Tibial nerve (tissue), 4 donors: ENCODE measurements around the gene TGFBI. TPM values are rescaled to one million over a fixed set of nuclear protein-coding genes. Genes with fewer than 3 reads are reported as not detected.

Source experiments
- DNase-seq, 2 donors: peaks; one replicate each; pipeline ENCODE4 v3.0.0-alpha.2; 2019; ENCODE audit warnings: low spot score in 2 of 2
- H3K27ac ChIP-seq, 4 donors: fragments of 200-600 bp; sonication (generic) in 3 of 4; one replicate each; pipeline ENCODE4 v1.5.1; 2017 to 2019; ENCODE audit warnings: mild to moderate bottlenecking in 1 of 4
- H3K27me3 ChIP-seq, 2 donors: fragments of 200-600 bp; sonication (generic) in 1 of 2; one replicate each; pipeline versions ENCODE4 v1.5.1 to v1.6.0; 2017 to 2019
- H3K36me3 ChIP-seq, 3 donors: fragments of 200-600 bp; sonication (generic); one replicate each; pipeline ENCODE4 v1.5.1; 2018 to 2019
- H3K4me1 ChIP-seq, 4 donors: fragments of 200-600 bp; sonication (generic) in 3 of 4; one replicate each; pipeline ENCODE4 v1.5.1; 2017 to 2019
- H3K4me3 ChIP-seq, 4 donors: fragments of 200-600 bp; sonication (generic) in 3 of 4; one replicate each; pipeline ENCODE4 v1.5.1; 2017 to 2019; ENCODE audit warnings: mild to moderate bottlenecking in 1 of 4, moderate library complexity in 1 of 4
- H3K9me3 ChIP-seq, 4 donors: fragments of 200-600 bp; sonication (generic) in 3 of 4; one replicate each; pipeline ENCODE4 v1.5.1; 2017 to 2019
- EP300 ChIP-seq, 2 donors: sonication (generic); formaldehyde crosslinking; IDR thresholded peaks; one replicate each; pipeline ENCODE4 v1.6.1; 2017; ENCODE audit warnings: antibody characterized with exemption in 2 of 2, mild to moderate bottlenecking in 1 of 2
- POLR2A ChIP-seq, 2 donors: fragments of 450-650 bp; IDR thresholded peaks; one replicate each; pipeline ENCODE4 v1.6.1; 2017; ENCODE audit warnings: antibody characterized with exemption in 2 of 2, mild to moderate bottlenecking in 2 of 2, moderate library complexity in 2 of 2
- WGBS, 2 donors: methylation state at CpG; one replicate each; pipeline ENCODE4 v1.1.5; 2018; 5-methylcytosine and 5-hydroxymethylcytosine counted together
- total RNA-seq, 4 donors: library from RNA; depleted of rRNA; stranded (reverse); fragments of >200 nt; gene quantifications; one replicate each; pipeline ENCODE4 v1.1.0, GENCODE V29; 2016
- TF ChIP-seq, protein P1 (sequence below), 5 experiments: fragments of 200-600 bp in 3 of 5; fragments of 450-650 bp in 2 of 5; sonication (generic) in 3 of 5; IDR thresholded peaks; one replicate each; pipeline ENCODE4 v1.5.1; 2016 to 2019; ENCODE audit warnings: antibody characterized with exemption in 5 of 5, mild to moderate bottlenecking in 3 of 5, moderate library complexity in 2 of 5

The TGFBI gene
- total RNA-seq, 4 donors from 2014 or later, result 158 to 291 (median 212) TPM

- Histone ChIP-seq H3K27ac (no peak overlapping the region), H3K4me3 (no peak overlapping the region), H3K9me3 (no peaks in the 10 kb centered on the region), H3K4me1 (peaks cover 0 to 48% (median 16%) of the 10 kb centered on the region in 4 donors), H3K27me3 (no peaks in the 10 kb centered on the region), H3K36me3 (no peaks in the 10 kb centered on the region)
- DNase-seq, result no peak
- WGBS, 2 donors, result 66 to 69% methylated on average over 8 of the region's 8 CpGs
- TF ChIP-seq, protein P1, sequence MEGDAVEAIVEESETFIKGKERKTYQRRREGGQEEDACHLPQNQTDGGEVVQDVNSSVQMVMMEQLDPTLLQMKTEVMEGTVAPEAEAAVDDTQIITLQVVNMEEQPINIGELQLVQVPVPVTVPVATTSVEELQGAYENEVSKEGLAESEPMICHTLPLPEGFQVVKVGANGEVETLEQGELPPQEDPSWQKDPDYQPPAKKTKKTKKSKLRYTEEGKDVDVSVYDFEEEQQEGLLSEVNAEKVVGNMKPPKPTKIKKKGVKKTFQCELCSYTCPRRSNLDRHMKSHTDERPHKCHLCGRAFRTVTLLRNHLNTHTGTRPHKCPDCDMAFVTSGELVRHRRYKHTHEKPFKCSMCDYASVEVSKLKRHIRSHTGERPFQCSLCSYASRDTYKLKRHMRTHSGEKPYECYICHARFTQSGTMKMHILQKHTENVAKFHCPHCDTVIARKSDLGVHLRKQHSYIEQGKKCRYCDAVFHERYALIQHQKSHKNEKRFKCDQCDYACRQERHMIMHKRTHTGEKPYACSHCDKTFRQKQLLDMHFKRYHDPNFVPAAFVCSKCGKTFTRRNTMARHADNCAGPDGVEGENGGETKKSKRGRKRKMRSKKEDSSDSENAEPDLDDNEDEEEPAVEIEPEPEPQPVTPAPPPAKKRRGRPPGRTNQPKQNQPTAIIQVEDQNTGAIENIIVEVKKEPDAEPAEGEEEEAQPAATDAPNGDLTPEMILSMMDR (IDR thresholded peaks at IDR 0.05), result no peak
- no peak for TF ChIP-seq EP300 (IDR thresholded peaks at IDR 0.05)
- TF ChIP-seq POLR2A (IDR thresholded peaks at IDR 0.05), result no peak
These were observed 31.0 kb upstream of the TGFBI start for GRCh38 chr5:135997673-135998335.

GRCh38 chr5:135998889-135999288, 29.9 kb upstream of the TGFBI start:
- 66 to 71% methylated on average over 6 of the region's 6 CpGs for WGBS, 2 donors
- no peaks in the 10 kb centered on the region for H3K9me3 ChIP-seq
- H3K4me1 ChIP-seq, result peaks cover 0 to 38% (median 14%) of the 10 kb centered on the region in 4 donors
- H3K27ac ChIP-seq, result peak overlapping the region in 2 of 4 donors; percentile 18 to 24
- H3K27me3 ChIP-seq, result no peaks in the 10 kb centered on the region
- H3K36me3 ChIP-seq, result no peaks in the 10 kb centered on the region
- DNase-seq, result no peak
- H3K4me3 ChIP-seq, result no peak overlapping the region
- TF ChIP-seq, protein P1 (IDR thresholded peaks at IDR 0.05), result no peak
- TF ChIP-seq EP300 (IDR thresholded peaks at IDR 0.05) (no peak), POLR2A (IDR thresholded peaks at IDR 0.05) (no peak)

DNA sequence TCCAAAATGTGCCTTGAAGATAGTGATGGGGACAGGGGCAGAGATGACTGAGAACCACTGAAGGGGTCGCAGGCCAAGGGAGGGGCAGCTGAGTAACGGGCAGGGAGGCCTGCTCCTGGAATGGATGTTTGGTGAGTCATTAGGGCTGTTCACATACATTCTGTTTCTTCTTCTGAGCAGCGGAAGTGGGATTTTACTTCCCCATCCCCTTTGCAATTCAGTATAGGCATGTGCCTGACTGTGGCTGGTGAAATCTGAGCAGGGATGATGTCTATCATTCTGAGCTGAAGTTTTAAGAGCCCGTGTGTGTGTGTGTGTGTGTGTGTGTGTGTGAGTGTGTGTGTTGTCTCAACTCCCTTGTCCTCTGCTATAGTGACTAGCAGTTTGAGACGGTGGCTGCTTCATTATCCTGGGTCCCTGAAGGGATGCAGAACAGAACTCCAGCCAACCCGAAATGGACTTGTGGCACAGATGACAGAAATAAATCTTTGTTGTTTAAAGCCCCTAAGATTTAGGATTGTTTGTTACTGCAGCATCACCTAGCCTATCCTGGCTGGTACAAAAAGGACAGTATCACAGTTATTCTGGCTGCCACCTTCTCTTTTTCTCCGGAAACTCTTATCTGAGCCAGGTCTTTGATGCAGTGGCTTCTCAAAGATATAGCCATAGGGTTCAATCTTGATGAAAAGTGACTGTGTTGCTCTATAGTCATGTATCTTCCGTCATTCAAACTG, 29.2 kb upstream of the TGFBI start:
- H3K27me3 ChIP-seq, result no peaks in the 10 kb centered on the region
- TF ChIP-seq, protein P1 (IDR thresholded peaks at IDR 0.05), result no peak
- TF ChIP-seq POLR2A (IDR thresholded peaks at IDR 0.05) (no peak), EP300 (IDR thresholded peaks at IDR 0.05) (peak in 1 of 2 donors; percentile 50)
- peak overlapping the region in 2 of 4 donors; percentile 24 to 49 for H3K27ac ChIP-seq
- H3K9me3 ChIP-seq, result no peaks in the 10 kb centered on the region
- H3K36me3 ChIP-seq, result no peaks in the 10 kb centered on the region
- DNase-seq, result no peak
- peaks cover 0 to 32% (median 10%) of the 10 kb centered on the region in 4 donors for H3K4me1 ChIP-seq
- no peak overlapping the region for H3K4me3 ChIP-seq
- WGBS, 2 donors, result 74 to 77% methylated on average over 8 of the region's 8 CpGs

- no peaks in the 10 kb centered on the region for H3K36me3 ChIP-seq
- no peaks in the 10 kb centered on the region for H3K27me3 ChIP-seq
- H3K9me3 ChIP-seq, result no peaks in the 10 kb centered on the region
- no peak for DNase-seq
- H3K4me3 ChIP-seq, result no peak overlapping the region
- TF ChIP-seq, protein P1 (IDR thresholded peaks at IDR 0.05), result no peak
- TF ChIP-seq POLR2A (IDR thresholded peaks at IDR 0.05), result no peak
- no peak for TF ChIP-seq EP300 (IDR thresholded peaks at IDR 0.05)
- peaks cover 0 to 28% (median 7%) of the 10 kb centered on the region in 4 donors for H3K4me1 ChIP-seq
- peak overlapping the region in 1 of 4 donors; percentile 49 for H3K27ac ChIP-seq
- 94 to 95% methylated on average over 2 of the region's 2 CpGs for WGBS, 2 donors
These were observed 28.6 kb upstream of the TGFBI start for GRCh38 chr5:136000147-136000546.

GRCh38 chr5:136000932-136001331, 27.9 kb upstream of the TGFBI start:
- Histone ChIP-seq H3K4me1 (peaks cover 0 to 31% (median 7%) of the 10 kb centered on the region in 4 donors), H3K36me3 (no peaks in the 10 kb centered on the region), H3K27me3 (no peaks in the 10 kb centered on the region), H3K9me3 (no peaks in the 10 kb centered on the region), H3K4me3 (no peak overlapping the region), H3K27ac (peak overlapping the region in 2 of 4 donors; percentile 63 to 70)
- TF ChIP-seq, protein P1 (IDR thresholded peaks at IDR 0.05), result no peak
- TF ChIP-seq EP300 (IDR thresholded peaks at IDR 0.05) (peak in 1 of 2 donors; percentile 49), POLR2A (IDR thresholded peaks at IDR 0.05) (no peak)
- WGBS, 2 donors, result 75 to 84% methylated on average over 3 of the region's 3 CpGs
- no peak for DNase-seq
